ENCODE results near the gene ABLIM1.

The ABLIM1 gene

GRCh38 chr10:114487815-114488536 lies 170.1 kb downstream of the ABLIM1 start:
- CTCF ChIA-PET, result interaction anchor here (0.5 to 5.2 kb wide), 13 partner anchors 9 to 901 kb away, joined by 3 to 40 read pairs (median 3); no protein-coding TSS in a partner anchor
- Histone ChIP-seq H3K27ac (ENCODE audit: extremely low read depth, low read depth, low read length) (no peak overlapping the region), H3K4me1 (ENCODE audit: control insufficient read depth, insufficient read depth, low read length) (0 out of 2 replicates have a peak, but pooled peaks cover 3% of the 10 kb centered on the region), H3K9me3 (ENCODE audit: control insufficient read depth, insufficient read depth, low read depth, low read length) (no peaks in the 10 kb centered on the region), H3K36me3 (ENCODE audit: control insufficient read depth in 2 of 2, insufficient read depth in 1 of 2, low read length in 2 of 2) (peaks cover 0 to 4% of the 10 kb centered on the region in 2 experiments; a peak in 2 of 3 replicates), H3K4me3 (ENCODE audit: low read depth, low read length) (no peak overlapping the region)
- POLR2A ChIA-PET, result no interaction called here
- TF ChIP-seq ZNF146 (tag by site-specific recombination; IDR thresholded peaks at IDR 0.05) (no peak), ZNF169 (tag by site-specific recombination; IDR thresholded peaks at IDR 0.05) (no peak), ZNF366 (tag by site-specific recombination; conservative IDR thresholded peaks at IDR 0.05) (no peak), ZBTB48 (tag by site-specific recombination; IDR thresholded peaks at IDR 0.05) (no peak), EGR2 (tag by site-specific recombination; IDR thresholded peaks at IDR 0.05; ENCODE audit: low read depth) (no peak), ZNF121 (tag by site-specific recombination; IDR thresholded peaks at IDR 0.05) (no peak)

- Histone ChIP-seq H3K36me3 (ENCODE audit: control insufficient read depth in 2 of 2, insufficient read depth in 1 of 2, low read length in 2 of 2) (peaks cover 0 to 4% of the 10 kb centered on the region in 2 experiments; a peak in 2 of 3 replicates), H3K9me3 (ENCODE audit: control insufficient read depth, insufficient read depth, low read depth, low read length) (no peaks in the 10 kb centered on the region), H3K27ac (ENCODE audit: extremely low read depth, low read depth, low read length) (no peak overlapping the region), H3K4me3 (ENCODE audit: low read depth, low read length) (no peak overlapping the region), H3K4me1 (ENCODE audit: control insufficient read depth, insufficient read depth, low read length) (no peaks in the 10 kb centered on the region)
- ChIA-PET POLR2A (no interaction called here), CTCF (interaction anchor here (0.5 to 5.2 kb wide), 10 partner anchors 8 to 419 kb away, joined by 3 to 40 read pairs (median 3); no protein-coding TSS in a partner anchor)
- TF ChIP-seq ZNF777 (tag by site-specific recombination; IDR thresholded peaks at IDR 0.05; ENCODE audit: borderline replicate concordance) (no peak), SCRT1 (tag by site-specific recombination; IDR thresholded peaks at IDR 0.05; ENCODE audit: borderline replicate concordance) (no peak), ZNF2 (tag by site-specific recombination; IDR thresholded peaks at IDR 0.05) (no peak), ZNF10 (tag by site-specific recombination; IDR thresholded peaks at IDR 0.05) (0 out of 2 replicates have a peak, but pooled peaks have one; percentile 27), ZNF449 (tag by site-specific recombination; IDR thresholded peaks at IDR 0.05) (no peak), ZNF112 (tag by site-specific recombination; IDR thresholded peaks at IDR 0.05) (no peak), KLF9 (tag by site-specific recombination; IDR thresholded peaks at IDR 0.05; ENCODE audit: low read depth) (no peak), ZNF16 (tag by site-specific recombination; IDR thresholded peaks at IDR 0.05; ENCODE audit: low read depth) (no peak)
Observed at GRCh38 chr10:114486938-114487814, 170.9 kb downstream of the ABLIM1 start.

GRCh38 chr10:114485696-114486400 lies 172.2 kb downstream of the ABLIM1 start:
- H3K36me3 ChIP-seq (ENCODE audit: control insufficient read depth in 2 of 2, insufficient read depth in 1 of 2, low read length in 2 of 2), result peaks cover 0 to 4% of the 10 kb centered on the region in 2 experiments; a peak in 2 of 3 replicates
- no peaks in the 10 kb centered on the region for H3K9me3 ChIP-seq (ENCODE audit: control insufficient read depth, insufficient read depth, low read depth, low read length)
- ChIA-PET POLR2A (interaction anchor here (0.5 kb wide), 2 partner anchors 82 to 562 kb away, joined by 3 to 6 read pairs; no protein-coding TSS in a partner anchor), CTCF (interaction anchor here (0.5 to 5.2 kb wide), 6 partner anchors 14 to 387 kb away, joined by 3 to 40 read pairs (median 4); no protein-coding TSS in a partner anchor)
- H3K4me1 ChIP-seq (ENCODE audit: control insufficient read depth, insufficient read depth, low read length), result no peaks in the 10 kb centered on the region
- no peak for TF ChIP-seq ZNF561 (tag by site-specific recombination; IDR thresholded peaks at IDR 0.05; ENCODE audit: borderline replicate concordance)
- TF ChIP-seq ZNF629 (tag by site-specific recombination; IDR thresholded peaks at IDR 0.05), result no peak
- no peak for TF ChIP-seq YY1 (tag by site-specific recombination; IDR thresholded peaks at IDR 0.05)
- no peak for TF ChIP-seq ZNF404 (tag by site-specific recombination; IDR thresholded peaks at IDR 0.05)
- no peak for TF ChIP-seq BCL11A (tag by site-specific recombination; IDR thresholded peaks at IDR 0.05; ENCODE audit: low read depth)
- no peak for TF ChIP-seq EGR2 (tag by site-specific recombination; IDR thresholded peaks at IDR 0.05; ENCODE audit: low read depth)
- no peak for TF ChIP-seq ZBTB8A (tag by site-specific recombination; IDR thresholded peaks at IDR 0.05)
- no peak for TF ChIP-seq ZNF175 (tag by site-specific recombination; IDR thresholded peaks at IDR 0.05)
- TF ChIP-seq ZBTB11 (tag by site-specific recombination; conservative IDR thresholded peaks at IDR 0.05; ENCODE audit: low read depth), result no peak
- no peak overlapping the region for H3K4me3 ChIP-seq (ENCODE audit: low read depth, low read length)
- H3K27ac ChIP-seq (ENCODE audit: extremely low read depth, low read depth, low read length), result no peak overlapping the region
